HG02938 (cell line): ENCODE data around the gene PKM.

Experiments
- ATAC-seq: cut with Tn5 transposase; IDR thresholded peaks from one replicate; pipeline ENCODE4 v1.9.1; 2021; ENCODE audit warnings: mild to moderate bottlenecking, moderate library complexity; ENCODE audit not compliant: unreplicated experiment

PKM gene

GRCh38 chr15:72202302-72202701 is 28.7 kb downstream of the PKM start:
- ATAC-seq = no peak

- ATAC-seq = no peak
Measured at GRCh38 chr15:72201391-72201921, 29.5 kb downstream of the PKM start.

GRCh38 chr15:72200395-72201237 is 30.4 kb downstream of the PKM start:
- no peak for ATAC-seq

- ATAC-seq = peak; percentile 40
Measured at GRCh38 chr15:72199721-72200212, 31.2 kb downstream of the PKM start.

- ATAC-seq = no peak
Measured at GRCh38 chr15:72199205-72199515, 31.8 kb downstream of the PKM start.

- ATAC-seq = no peak
Measured at GRCh38 chr15:72198356-72199204, 32.4 kb downstream of the PKM start.

GRCh38 chr15:72197460-72198355 is 33.3 kb downstream of the PKM start, which contains the start of gene GRAMD2A:
Gene GRAMD2A (minus strand): TSS chr15:72197787.
- no peak for ATAC-seq

GRCh38 chr15:72197041-72197459 is 33.9 kb downstream of the PKM start:
- ATAC-seq = no peak

GRCh38 chr15:72196409-72197040 is 34.5 kb downstream of the PKM start:
- ATAC-seq = no peak

GRCh38 chr15:72195101-72195511 is 35.9 kb downstream of the PKM start:
- ATAC-seq = no peak

- no peak for ATAC-seq
Measured at GRCh38 chr15:72193836-72194396, 37.1 kb downstream of the PKM start.

- no peak for ATAC-seq
Measured at GRCh38 chr15:72192416-72192815, 38.6 kb downstream of the PKM start.

- no peak for ATAC-seq
Measured at GRCh38 chr15:72189250-72189902, 41.6 kb downstream of the PKM start.

- ATAC-seq = no peak
Measured at GRCh38 chr15:72184165-72184811, 46.7 kb downstream of the PKM start.

- ATAC-seq = no peak
Measured at GRCh38 chr15:72183781-72184164, 47.2 kb downstream of the PKM start.

GRCh38 chr15:72182673-72183072 is 48.3 kb downstream of the PKM start:
- ATAC-seq = no peak

- no peak for ATAC-seq
Measured at GRCh38 chr15:72182244-72182643, 48.7 kb downstream of the PKM start.

GRCh38 chr15:72180761-72181324 is 50.1 kb downstream of the PKM start:
- ATAC-seq = no peak
